ENCODE data around the gene TP63. TPM values are rescaled to one million over a fixed set of nuclear protein-coding genes. Genes with fewer than 3 reads are reported as not detected.

The TP63 gene
- total RNA-seq, 4 donors from 2014 or later = not detected

DNA sequence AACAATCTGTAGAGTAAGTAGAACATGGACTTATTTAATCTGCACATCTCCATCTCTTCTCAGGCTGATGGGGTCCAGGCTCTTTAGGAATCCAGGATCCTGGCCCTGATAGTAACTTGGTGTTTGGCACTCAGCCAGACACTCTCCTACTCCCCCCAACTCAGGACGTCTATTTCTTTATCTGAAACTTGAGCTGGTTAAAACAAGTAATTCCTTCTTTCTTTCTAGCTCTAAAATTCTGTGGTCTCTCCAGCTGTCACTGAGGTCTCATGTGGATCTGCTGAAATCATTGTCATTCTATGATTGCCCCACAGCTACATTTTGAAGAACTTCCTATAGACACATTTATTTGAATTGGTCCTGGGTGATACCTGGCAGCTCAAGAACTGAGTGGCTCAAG is 59.0 kb downstream of the TP63 start:
- H3K4me1 ChIP-seq = no peaks in the 10 kb centered on the region
- H3K27me3 ChIP-seq = no peaks in the 10 kb centered on the region
- 33 to 39% methylated on average over 1 of the region's 1 CpG for WGBS, 2 donors (ENCODE audit: low coverage in 1 of 2)
- in situ Hi-C loops (cut with MboI; ENCODE audit: low pct_ligation_motif_present in 1 of 4, low pct_unique_long_range_greater_than_20kb in 1 of 4, low sequenced_read_pairs in 3 of 4) = no loop called here
- TF ChIP-seq CTCF (IDR thresholded peaks at IDR 0.05) (no peak), EP300 (IDR thresholded peaks at IDR 0.05; ENCODE audit: low read depth) (no peak), POLR2A (IDR thresholded peaks at IDR 0.05) (no peak), POLR2AphosphoS5 (IDR thresholded peaks at IDR 0.05) (no peak)
- H3K27ac ChIP-seq = no peak overlapping the region
- no peaks in the 10 kb centered on the region for H3K9me3 ChIP-seq
- no peaks in the 10 kb centered on the region for H3K36me3 ChIP-seq
- DNase-seq = no peak
- intact Hi-C loops (cut with DNase I; ENCODE audit: low total_unique reads) = no loop called here
- no peak overlapping the region for H3K4me3 ChIP-seq

DNA sequence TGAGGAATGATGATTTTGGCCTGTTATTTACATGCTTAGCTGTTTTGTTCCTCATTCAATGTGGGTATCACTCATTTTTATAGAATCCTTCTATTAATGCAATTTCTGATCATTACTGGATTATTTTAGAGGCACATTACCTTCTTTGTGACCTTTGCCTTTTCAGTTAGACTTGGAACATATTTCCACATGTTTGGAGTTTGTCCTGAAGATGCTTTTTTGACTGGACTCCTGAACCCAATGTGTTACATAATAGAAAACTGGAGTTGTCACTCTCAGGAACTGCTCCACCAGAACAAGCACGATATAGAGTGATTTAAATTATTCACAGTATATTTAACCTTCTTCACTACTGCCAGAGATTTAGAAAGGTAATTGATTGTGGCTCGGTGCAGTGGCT is 59.5 kb downstream of the TP63 start:
- in situ Hi-C loops (cut with MboI; ENCODE audit: low pct_ligation_motif_present in 1 of 4, low pct_unique_long_range_greater_than_20kb in 1 of 4, low sequenced_read_pairs in 3 of 4) (no loop called here), intact Hi-C loops (cut with DNase I; ENCODE audit: low total_unique reads) (no loop called here)
- H3K27ac ChIP-seq = no peak overlapping the region
- no peak for DNase-seq
- no peak overlapping the region for H3K4me3 ChIP-seq
- H3K9me3 ChIP-seq = no peaks in the 10 kb centered on the region
- 86% methylated on average over 2 of the region's 2 CpGs; no CpG with 5 or more reads in 1 of the 2 donors for WGBS, 2 donors (ENCODE audit: low coverage in 1 of 2)
- H3K27me3 ChIP-seq = no peaks in the 10 kb centered on the region
- H3K36me3 ChIP-seq = no peaks in the 10 kb centered on the region
- H3K4me1 ChIP-seq = no peaks in the 10 kb centered on the region
- no peak for TF ChIP-seq POLR2A (IDR thresholded peaks at IDR 0.05)
- TF ChIP-seq EP300 (IDR thresholded peaks at IDR 0.05; ENCODE audit: low read depth) = no peak
- TF ChIP-seq CTCF (IDR thresholded peaks at IDR 0.05) = no peak
- no peak for TF ChIP-seq POLR2AphosphoS5 (IDR thresholded peaks at IDR 0.05)

DNA sequence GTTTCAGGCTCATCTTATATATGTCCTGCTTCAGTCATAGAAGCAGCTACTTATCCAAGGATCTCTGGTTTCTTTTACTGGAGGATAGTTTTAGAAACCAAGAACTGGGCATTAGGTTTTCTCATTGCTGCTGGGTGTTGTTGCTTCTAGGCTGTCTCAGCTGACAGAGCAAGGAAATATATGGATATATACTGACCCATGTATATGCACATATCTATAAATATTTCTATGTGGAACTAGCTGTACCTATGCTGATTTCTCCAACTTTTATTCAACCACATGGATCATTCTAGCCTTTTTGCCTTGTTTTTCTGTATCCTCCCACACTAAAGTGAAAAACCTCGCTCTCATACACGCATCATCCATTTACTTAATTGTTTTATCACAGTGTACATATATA is 64.2 kb downstream of the TP63 start:
- H3K9me3 ChIP-seq = no peaks in the 10 kb centered on the region
- DNase-seq = no peak
- intact Hi-C loops (cut with DNase I; ENCODE audit: low total_unique reads) = no loop called here
- H3K27me3 ChIP-seq = no peaks in the 10 kb centered on the region
- in situ Hi-C loops (cut with MboI; ENCODE audit: low pct_ligation_motif_present in 1 of 4, low pct_unique_long_range_greater_than_20kb in 1 of 4, low sequenced_read_pairs in 3 of 4) = no loop called here
- 94 to 100% methylated on average over 2 of the region's 2 CpGs for WGBS, 2 donors (ENCODE audit: low coverage in 1 of 2)
- no peak overlapping the region for H3K27ac ChIP-seq
- no peaks in the 10 kb centered on the region for H3K36me3 ChIP-seq
- H3K4me3 ChIP-seq = no peak overlapping the region
- TF ChIP-seq EP300 (IDR thresholded peaks at IDR 0.05; ENCODE audit: low read depth) (no peak), POLR2A (IDR thresholded peaks at IDR 0.05) (no peak), POLR2AphosphoS5 (IDR thresholded peaks at IDR 0.05) (no peak), CTCF (IDR thresholded peaks at IDR 0.05) (no peak)
- no peaks in the 10 kb centered on the region for H3K4me1 ChIP-seq

DNA sequence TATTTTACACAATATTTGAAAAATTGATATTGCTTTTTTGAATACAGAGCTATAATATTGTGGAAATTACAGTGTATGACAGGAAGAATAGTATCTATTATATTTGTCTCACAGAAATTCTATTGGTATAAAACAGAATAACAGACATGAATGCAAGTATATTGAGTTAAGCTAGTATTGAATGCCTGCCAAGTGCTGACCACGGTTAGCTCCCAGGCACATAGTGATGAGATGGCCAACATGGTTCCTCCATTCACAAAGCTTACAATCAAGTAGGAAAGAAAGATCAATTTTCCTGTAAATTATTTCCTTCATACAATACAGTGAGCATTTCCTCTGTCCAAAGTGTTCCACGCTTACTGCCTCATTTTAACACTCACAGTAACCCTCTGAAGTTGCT is 67.6 kb downstream of the TP63 start:
- Histone ChIP-seq H3K36me3 (no peaks in the 10 kb centered on the region), H3K4me3 (no peak overlapping the region), H3K27me3 (no peaks in the 10 kb centered on the region), H3K4me1 (no peaks in the 10 kb centered on the region), H3K27ac (no peak overlapping the region), H3K9me3 (no peaks in the 10 kb centered on the region)
- in situ Hi-C loops (cut with MboI; ENCODE audit: low pct_ligation_motif_present in 1 of 4, low pct_unique_long_range_greater_than_20kb in 1 of 4, low sequenced_read_pairs in 3 of 4) = no loop called here
- intact Hi-C loops (cut with DNase I; ENCODE audit: low total_unique reads) = no loop called here
- no peak for TF ChIP-seq EP300 (IDR thresholded peaks at IDR 0.05; ENCODE audit: low read depth)
- TF ChIP-seq POLR2AphosphoS5 (IDR thresholded peaks at IDR 0.05) = no peak
- DNase-seq = no peak
- WGBS, 2 donors (ENCODE audit: low coverage in 1 of 2) = 64 to 67% methylated on average over 1 to 2 of the region's 2 CpGs

- TF ChIP-seq POLR2A (IDR thresholded peaks at IDR 0.05) = no peak
- no peak for TF ChIP-seq POLR2AphosphoS5 (IDR thresholded peaks at IDR 0.05)
- no peak for TF ChIP-seq EP300 (IDR thresholded peaks at IDR 0.05; ENCODE audit: low read depth)
- Histone ChIP-seq H3K9me3 (no peaks in the 10 kb centered on the region), H3K27me3 (no peaks in the 10 kb centered on the region), H3K27ac (no peak overlapping the region), H3K4me1 (no peaks in the 10 kb centered on the region), H3K36me3 (no peaks in the 10 kb centered on the region), H3K4me3 (no peak overlapping the region)
- in situ Hi-C loops (cut with MboI; ENCODE audit: low pct_ligation_motif_present in 1 of 4, low pct_unique_long_range_greater_than_20kb in 1 of 4, low sequenced_read_pairs in 3 of 4) (no loop called here), intact Hi-C loops (cut with DNase I; ENCODE audit: low total_unique reads) (no loop called here)
- 95 to 100% methylated on average over 1 of the region's 1 CpG for WGBS, 2 donors (ENCODE audit: low coverage in 1 of 2)
- DNase-seq = no peak
These were observed 68.7 kb downstream of the TP63 start for GRCh38 chr3:189699885-189700284.
